Tibial artery (tissue), 4 donors: ENCODE results near the gene CTXN3.

Experiments
- DNase-seq, 2 donors: peaks; one replicate each; pipeline ENCODE4 v3.0.0-alpha.2; 2019
- H3K27ac ChIP-seq, 2 donors: fragments of 200-600 bp; sonication (generic) in 1 of 2; 1 replicate in 1 of 2; 2 replicates in 1 of 2; pipeline ENCODE4 v1.5.1; 2018 to 2019; ENCODE audit warnings: mild to moderate bottlenecking in 1 of 2
- H3K27me3 ChIP-seq, 2 donors: fragments of 200-600 bp; sonication (generic) in 1 of 2; one replicate each; pipeline versions ENCODE4 v1.5.1 to v1.6.0; 2016 to 2019
- H3K36me3 ChIP-seq, 3 donors: fragments of 200-600 bp; sonication (generic) in 2 of 3; one replicate each; pipeline ENCODE4 v1.5.1; 2016 to 2019; ENCODE audit warnings: mild to moderate bottlenecking in 2 of 3
- H3K4me1 ChIP-seq, 4 donors: fragments of 200-600 bp; sonication (generic) in 2 of 4; 1 replicate in 3 of 4; 2 replicates in 1 of 4; pipeline ENCODE4 v1.5.1; 2016 to 2019
- H3K4me3 ChIP-seq, 2 donors: fragments of 200-600 bp; sonication (generic) in 1 of 2; 1 replicate in 1 of 2; 2 replicates in 1 of 2; pipeline ENCODE4 v1.5.1; 2018 to 2019; ENCODE audit warnings: mild to moderate bottlenecking in 2 of 2
- H3K9me3 ChIP-seq, 3 donors: fragments of 200-600 bp; sonication (generic) in 1 of 3; one replicate each; pipeline ENCODE4 v1.5.1; 2016 to 2019
- intact Hi-C: fragments of 100-400 bp; cut with DNase I; formaldehyde crosslinking; loops from one replicate; pipeline ENCODE4 v1.15.0; 2023; ENCODE audit warnings: low total_unique reads
- TF ChIP-seq, protein P1 (sequence below), 2 experiments: fragments of 200-600 bp in 1 of 2; fragments of 450-650 bp in 1 of 2; IDR thresholded peaks; one replicate each; pipeline ENCODE4 v1.5.1; 2017 to 2019; ENCODE audit warnings: antibody characterized with exemption in 2 of 2, mild to moderate bottlenecking in 1 of 2, moderate library complexity in 1 of 2

The CTXN3 gene

DNA sequence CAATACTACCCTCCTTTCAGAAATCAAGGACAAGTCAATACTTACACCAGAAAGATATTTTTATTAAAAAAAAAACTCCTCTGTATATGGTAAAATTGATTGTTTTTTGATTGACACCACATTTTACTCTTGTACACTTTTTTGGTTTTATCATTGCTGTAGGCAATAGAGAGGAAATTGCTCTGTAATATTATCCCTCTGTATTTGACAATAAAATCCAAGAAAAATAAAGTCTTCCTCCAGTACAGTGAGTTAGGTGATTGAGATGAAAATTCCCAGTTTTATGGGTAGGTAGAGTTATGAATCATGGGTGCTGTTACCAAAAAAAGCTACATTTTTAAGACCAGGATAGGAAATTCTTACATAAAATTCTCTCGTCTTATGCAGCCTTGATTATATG is 31.7 kb downstream of the CTXN3 start:
- no peak for DNase-seq
- H3K27me3 ChIP-seq = no peaks in the 10 kb centered on the region
- H3K36me3 ChIP-seq = no peaks in the 10 kb centered on the region
- H3K4me3 ChIP-seq = no peak overlapping the region
- H3K9me3 ChIP-seq = peaks cover 0 to 4% (median 0%) of the 10 kb centered on the region in 3 donors
- H3K27ac ChIP-seq = no peak overlapping the region
- intact Hi-C loops = no loop called here
- TF ChIP-seq, protein P1, sequence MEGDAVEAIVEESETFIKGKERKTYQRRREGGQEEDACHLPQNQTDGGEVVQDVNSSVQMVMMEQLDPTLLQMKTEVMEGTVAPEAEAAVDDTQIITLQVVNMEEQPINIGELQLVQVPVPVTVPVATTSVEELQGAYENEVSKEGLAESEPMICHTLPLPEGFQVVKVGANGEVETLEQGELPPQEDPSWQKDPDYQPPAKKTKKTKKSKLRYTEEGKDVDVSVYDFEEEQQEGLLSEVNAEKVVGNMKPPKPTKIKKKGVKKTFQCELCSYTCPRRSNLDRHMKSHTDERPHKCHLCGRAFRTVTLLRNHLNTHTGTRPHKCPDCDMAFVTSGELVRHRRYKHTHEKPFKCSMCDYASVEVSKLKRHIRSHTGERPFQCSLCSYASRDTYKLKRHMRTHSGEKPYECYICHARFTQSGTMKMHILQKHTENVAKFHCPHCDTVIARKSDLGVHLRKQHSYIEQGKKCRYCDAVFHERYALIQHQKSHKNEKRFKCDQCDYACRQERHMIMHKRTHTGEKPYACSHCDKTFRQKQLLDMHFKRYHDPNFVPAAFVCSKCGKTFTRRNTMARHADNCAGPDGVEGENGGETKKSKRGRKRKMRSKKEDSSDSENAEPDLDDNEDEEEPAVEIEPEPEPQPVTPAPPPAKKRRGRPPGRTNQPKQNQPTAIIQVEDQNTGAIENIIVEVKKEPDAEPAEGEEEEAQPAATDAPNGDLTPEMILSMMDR (IDR thresholded peaks at IDR 0.05) = no peak
- no peaks in the 10 kb centered on the region for H3K4me1 ChIP-seq

DNA sequence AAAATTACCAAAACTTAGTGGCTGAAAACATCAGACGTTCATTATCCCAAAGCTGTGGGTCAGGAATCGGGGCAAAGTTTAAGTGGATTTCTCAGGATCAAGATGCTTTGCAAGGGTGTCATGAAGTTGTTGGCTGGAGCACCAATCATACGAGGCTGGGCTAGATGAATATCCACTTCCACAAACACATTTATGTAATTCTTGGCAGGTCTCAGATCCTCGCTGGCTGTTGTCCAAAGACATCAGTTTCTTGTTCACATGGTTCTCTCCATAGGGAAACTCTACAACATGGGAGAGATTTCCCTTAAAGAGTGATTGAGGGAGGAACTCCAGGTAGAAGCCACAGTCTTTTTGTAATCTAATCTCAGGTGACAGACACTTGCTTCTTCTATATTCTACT is 34.1 kb downstream of the CTXN3 start:
- H3K4me3 ChIP-seq = no peak overlapping the region
- no peaks in the 10 kb centered on the region for H3K27me3 ChIP-seq
- no peaks in the 10 kb centered on the region for H3K36me3 ChIP-seq
- H3K27ac ChIP-seq = no peak overlapping the region
- no peak for DNase-seq
- H3K9me3 ChIP-seq = peaks cover 0 to 4% (median 0%) of the 10 kb centered on the region in 3 donors
- intact Hi-C loops = no loop called here
- peaks cover 0 to 6% (median 0%) of the 10 kb centered on the region in 4 donors for H3K4me1 ChIP-seq
- TF ChIP-seq, protein P1 (IDR thresholded peaks at IDR 0.05) = no peak

DNA sequence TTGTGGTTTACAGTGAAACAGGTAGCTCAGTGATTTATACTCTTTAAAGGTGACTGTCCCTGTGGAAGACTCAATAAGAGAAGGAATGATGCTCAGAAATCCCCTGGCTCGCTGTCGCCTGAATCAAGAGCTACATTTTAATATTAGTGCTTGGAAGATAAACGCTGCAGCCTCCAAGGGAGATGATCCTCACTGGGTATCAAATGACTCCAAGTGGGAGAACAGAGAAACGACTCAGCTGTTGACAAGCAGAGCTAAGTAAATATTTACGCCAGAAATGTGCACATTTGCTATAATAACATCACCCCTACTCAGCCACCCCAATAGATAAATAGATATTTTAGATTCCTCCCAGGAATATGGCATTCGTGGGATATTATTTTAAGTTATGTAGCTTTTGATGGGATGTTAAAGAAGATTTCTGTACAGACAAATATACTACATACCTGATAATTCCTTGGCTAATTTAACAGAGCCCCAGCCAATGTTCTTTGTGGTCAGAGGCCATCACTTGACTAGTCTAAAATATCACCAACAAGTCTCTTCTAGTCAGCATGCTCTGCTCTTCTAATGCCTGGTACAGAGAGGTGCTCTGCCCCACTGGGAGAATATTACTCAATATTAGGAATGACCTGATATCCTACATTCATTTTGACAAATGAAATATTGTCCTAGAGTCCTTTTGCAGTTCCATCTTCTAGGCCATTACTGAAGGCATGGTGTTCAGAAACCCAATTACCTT is 36.0 kb downstream of the CTXN3 start:
- Histone ChIP-seq H3K27ac (no peak overlapping the region), H3K27me3 (no peaks in the 10 kb centered on the region), H3K4me1 (peaks cover 0 to 6% (median 0%) of the 10 kb centered on the region in 4 donors), H3K36me3 (no peaks in the 10 kb centered on the region), H3K4me3 (no peak overlapping the region), H3K9me3 (peaks cover 0 to 4% (median 0%) of the 10 kb centered on the region in 3 donors)
- intact Hi-C loops = no loop called here
- DNase-seq = no peak
- TF ChIP-seq, protein P1 (IDR thresholded peaks at IDR 0.05) = no peak

DNA sequence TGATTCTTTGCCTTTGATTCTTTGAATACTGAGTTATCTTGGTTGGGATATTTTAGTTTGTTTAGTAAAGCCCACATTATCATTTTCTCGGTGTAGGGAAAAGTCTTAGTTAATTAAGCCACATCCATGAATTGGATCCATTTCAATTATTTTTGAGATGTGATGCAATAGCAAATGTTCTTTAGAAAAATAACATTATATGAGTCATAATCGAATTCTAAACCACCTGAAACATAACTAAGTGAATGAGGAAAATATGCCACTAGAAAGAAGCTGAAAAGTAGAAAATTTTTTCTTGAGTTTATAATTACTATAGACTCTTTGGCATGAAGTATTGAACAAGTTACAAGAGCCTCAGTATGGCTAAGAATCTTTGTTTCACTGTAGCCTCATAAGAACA is 36.8 kb downstream of the CTXN3 start:
- DNase-seq = no peak
- H3K27me3 ChIP-seq = no peaks in the 10 kb centered on the region
- intact Hi-C loops = no loop called here
- peaks cover 0 to 4% (median 0%) of the 10 kb centered on the region in 3 donors for H3K9me3 ChIP-seq
- H3K4me1 ChIP-seq = peaks cover 0 to 6% (median 0%) of the 10 kb centered on the region in 4 donors
- TF ChIP-seq, protein P1 (IDR thresholded peaks at IDR 0.05) = no peak
- no peak overlapping the region for H3K27ac ChIP-seq
- no peak overlapping the region for H3K4me3 ChIP-seq
- no peaks in the 10 kb centered on the region for H3K36me3 ChIP-seq

DNA sequence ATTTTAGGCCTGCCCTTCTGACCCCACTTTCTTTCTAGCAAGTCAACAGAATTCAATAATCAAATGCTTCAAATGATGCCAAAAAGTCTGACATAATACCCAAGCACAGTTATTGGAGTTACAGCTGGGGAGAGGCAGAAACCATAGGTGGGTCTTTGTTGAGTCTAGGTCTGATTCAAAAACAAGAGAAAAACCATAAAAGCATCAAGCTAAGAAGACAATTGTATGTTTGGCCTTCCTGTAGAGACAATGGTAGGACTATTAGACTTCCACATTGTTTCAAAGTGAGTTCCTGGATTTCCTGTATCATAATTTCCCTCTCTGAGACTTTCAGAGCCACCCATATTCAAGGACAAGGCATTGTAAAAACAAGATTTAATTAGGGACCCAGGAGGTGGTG is 37.5 kb downstream of the CTXN3 start:
- no peaks in the 10 kb centered on the region for H3K27me3 ChIP-seq
- H3K36me3 ChIP-seq = no peaks in the 10 kb centered on the region
- no peak overlapping the region for H3K4me3 ChIP-seq
- H3K9me3 ChIP-seq = peaks cover 0 to 4% (median 0%) of the 10 kb centered on the region in 3 donors
- no peak overlapping the region for H3K27ac ChIP-seq
- no peak for DNase-seq
- peaks cover 0 to 6% (median 0%) of the 10 kb centered on the region in 4 donors for H3K4me1 ChIP-seq
- TF ChIP-seq, protein P1 (IDR thresholded peaks at IDR 0.05) = no peak
- intact Hi-C loops = no loop called here
